Stimulated activated CD8-positive, alpha-beta memory T cell treated with anti-CD3 and anti-CD28 coated beads, Interleukin-7, amount 100 ng/mL, for 48 hours (primary cell): ENCODE data around the gene BEST3.
"Not testable (repeated sequence)": the region's sequence is repeated elsewhere in the genome, so short reads cannot be mapped to it uniquely, and the experiment has no call there.

Source experiments
- DNase-seq, 2 donors: peaks; one replicate each; pipeline ENCODE4 v3.0.0-alpha.2; 2020; ENCODE audit warnings: low read depth in 1 of 2; ENCODE audit errors: extremely low read depth in 1 of 2

The BEST3 gene

GRCh38 chr12:69608114-69608513 lies 91.0 kb downstream of the BEST3 start:
- no peak for DNase-seq

- not testable (repeated sequence) for DNase-seq
Measured at GRCh38 chr12:69604275-69604674, 94.8 kb downstream of the BEST3 start.
